Endothelial cell of hepatic sinusoid (primary cell): ENCODE results near the gene FLRT1.

Experiments
- in situ Hi-C: cut with HindIII; loops from 2 replicates; pipeline ENCODE4 v1.10.0; 2017; ENCODE audit warnings: low sequenced_read_pairs

Gene FLRT1

GRCh38 chr11:64062185-64063039 is 26.7 kb downstream of the FLRT1 start:
- in situ Hi-C loops = no loop called here

- in situ Hi-C loops = no loop called here
These were observed 28.0 kb downstream of the FLRT1 start for GRCh38 chr11:64063777-64064176.

- in situ Hi-C loops = no loop called here
These were observed 28.8 kb downstream of the FLRT1 start for GRCh38 chr11:64064374-64065140.

GRCh38 chr11:64065141-64065465 is 29.4 kb downstream of the FLRT1 start:
- in situ Hi-C loops = no loop called here

- in situ Hi-C loops = no loop called here
These were observed 30.0 kb downstream of the FLRT1 start for GRCh38 chr11:64065712-64066111.

GRCh38 chr11:64067230-64067993 is 31.7 kb downstream of the FLRT1 start:
- in situ Hi-C loops = no loop called here

- in situ Hi-C loops = no loop called here
These were observed 33.1 kb downstream of the FLRT1 start for GRCh38 chr11:64068705-64069400.

GRCh38 chr11:64069401-64070313 is 33.9 kb downstream of the FLRT1 start:
- in situ Hi-C loops = no loop called here

GRCh38 chr11:64070314-64070681 is 34.6 kb downstream of the FLRT1 start:
- in situ Hi-C loops = no loop called here

- in situ Hi-C loops = no loop called here
These were observed 36.1 kb downstream of the FLRT1 start for GRCh38 chr11:64071849-64072248.

- in situ Hi-C loops = no loop called here
These were observed 36.7 kb downstream of the FLRT1 start for GRCh38 chr11:64072403-64072802.

- in situ Hi-C loops = no loop called here
These were observed 37.1 kb downstream of the FLRT1 start for GRCh38 chr11:64072871-64073270.

- in situ Hi-C loops = no loop called here
These were observed 37.8 kb downstream of the FLRT1 start for GRCh38 chr11:64073542-64073941.

- in situ Hi-C loops = no loop called here
These were observed 38.5 kb downstream of the FLRT1 start for GRCh38 chr11:64074239-64074638.

- in situ Hi-C loops = loop anchor here (5.0 kb wide), 1 partner anchor 54 kb away; no protein-coding TSS in a partner anchor
These were observed 41.0 kb downstream of the FLRT1 start for GRCh38 chr11:64076758-64077157.

GRCh38 chr11:64077607-64078006 is 41.9 kb downstream of the FLRT1 start:
- in situ Hi-C loops = loop anchor here (5.0 kb wide), 1 partner anchor 55 kb away; no protein-coding TSS in a partner anchor

- in situ Hi-C loops = loop anchor here (5.0 kb wide), 1 partner anchor 56 kb away; no protein-coding TSS in a partner anchor
These were observed 42.6 kb downstream of the FLRT1 start for GRCh38 chr11:64078284-64078683.

- in situ Hi-C loops = loop anchor here (5.0 kb wide), 1 partner anchor 57 kb away; no protein-coding TSS in a partner anchor
These were observed 43.2 kb downstream of the FLRT1 start for GRCh38 chr11:64078905-64079304.

- in situ Hi-C loops = no loop called here
These were observed 44.7 kb downstream of the FLRT1 start for GRCh38 chr11:64080390-64080789.
